Measurements from ENCODE around the gene PTP4A1. TPM values are rescaled to one million over a fixed set of nuclear protein-coding genes. Genes with fewer than 3 reads are reported as not detected.

Gene PTP4A1
- total RNA-seq, 1 donor from 2014 or later, result 56.4 TPM

GRCh38 chr6:63554782-63555181, 17.5 kb upstream of the PTP4A1 start:
- no peak for DNase-seq (ENCODE audit: extremely low read depth, low read depth, low spot score)

- no peak for DNase-seq (ENCODE audit: extremely low read depth, low read depth, low spot score)
Observed at GRCh38 chr6:63556369-63556768, 15.9 kb upstream of the PTP4A1 start.

- no peak for DNase-seq (ENCODE audit: extremely low read depth, low read depth, low spot score)
Observed at GRCh38 chr6:63558278-63558677, 14.0 kb upstream of the PTP4A1 start.

DNA sequence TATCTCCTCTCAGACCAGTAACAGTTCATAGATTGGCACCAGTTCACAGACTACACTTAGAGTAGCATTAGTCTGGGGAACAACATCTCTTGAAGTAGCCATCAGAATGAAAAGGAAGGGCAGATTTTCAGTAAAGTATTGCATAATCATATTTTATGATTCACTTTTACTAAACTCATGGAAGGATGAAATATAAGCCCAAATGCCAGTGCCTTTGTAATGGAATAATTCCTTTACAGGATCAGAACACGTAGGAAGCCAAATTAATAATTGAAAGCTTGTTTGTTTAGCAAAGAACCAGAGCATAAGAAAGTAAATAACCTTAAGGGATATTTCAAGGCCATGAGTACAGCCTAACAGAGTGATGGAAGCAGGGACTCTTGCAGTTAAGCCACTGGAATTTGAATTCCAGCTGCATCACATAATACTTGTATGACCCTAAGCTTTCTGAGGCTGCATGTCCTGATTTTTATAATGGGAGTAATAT, 11.4 kb upstream of the PTP4A1 start:
- DNase-seq (ENCODE audit: extremely low read depth, low read depth, low spot score), result no peak

DNA sequence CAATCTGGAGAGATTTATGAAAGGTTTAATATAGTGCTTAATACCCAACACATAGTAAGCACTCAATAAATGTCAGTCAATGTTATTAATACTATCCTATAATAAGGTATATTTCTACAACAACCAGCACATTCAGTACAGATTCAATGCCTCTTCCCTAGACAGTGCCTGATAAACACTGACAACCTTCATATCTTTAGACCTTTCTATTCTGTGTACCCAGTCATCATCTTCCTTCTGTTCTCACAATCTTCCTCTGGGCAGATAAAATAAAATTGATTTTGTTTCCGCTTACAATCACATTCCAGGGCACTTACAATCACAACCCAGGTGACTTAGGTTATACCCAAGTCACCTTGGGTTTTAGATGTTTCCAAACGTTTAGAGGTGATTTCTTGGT, 11.0 kb upstream of the PTP4A1 start:
- no peak for DNase-seq (ENCODE audit: extremely low read depth, low read depth, low spot score)

- no peak for DNase-seq (ENCODE audit: extremely low read depth, low read depth, low spot score)
Observed at GRCh38 chr6:63563235-63563634, 9.0 kb upstream of the PTP4A1 start.

DNA sequence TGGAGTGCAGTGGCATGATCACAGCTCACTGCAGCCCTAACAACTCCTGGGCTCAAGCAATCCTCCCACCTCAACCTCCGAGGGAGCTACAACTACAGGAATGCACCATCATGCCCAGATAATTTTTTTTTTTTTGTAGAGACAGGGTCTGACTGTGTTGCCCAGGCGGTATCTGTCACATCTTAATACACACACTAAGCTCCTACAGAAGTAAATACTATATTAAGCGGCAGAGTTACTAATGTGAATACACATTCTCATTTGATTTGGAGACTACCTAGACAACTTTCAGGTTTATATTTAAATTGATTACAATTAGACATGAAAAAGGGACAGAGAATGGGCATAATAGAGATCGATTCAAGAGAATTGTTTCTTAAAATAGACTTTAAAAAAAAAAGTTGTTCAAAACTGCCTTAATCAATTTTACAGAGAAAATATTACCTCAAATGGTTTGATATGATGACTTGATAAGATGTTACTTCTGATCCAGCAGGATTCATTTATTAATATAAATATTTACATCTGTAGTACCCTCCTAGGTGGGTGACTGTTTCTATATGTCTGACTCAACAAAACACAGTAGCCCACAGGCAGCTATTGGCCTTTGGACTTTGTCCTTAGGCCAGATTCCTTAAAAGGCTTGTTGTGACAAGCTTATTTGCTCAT, 7.1 kb upstream of the PTP4A1 start:
- DNase-seq (ENCODE audit: extremely low read depth, low read depth, low spot score), result no peak

DNA sequence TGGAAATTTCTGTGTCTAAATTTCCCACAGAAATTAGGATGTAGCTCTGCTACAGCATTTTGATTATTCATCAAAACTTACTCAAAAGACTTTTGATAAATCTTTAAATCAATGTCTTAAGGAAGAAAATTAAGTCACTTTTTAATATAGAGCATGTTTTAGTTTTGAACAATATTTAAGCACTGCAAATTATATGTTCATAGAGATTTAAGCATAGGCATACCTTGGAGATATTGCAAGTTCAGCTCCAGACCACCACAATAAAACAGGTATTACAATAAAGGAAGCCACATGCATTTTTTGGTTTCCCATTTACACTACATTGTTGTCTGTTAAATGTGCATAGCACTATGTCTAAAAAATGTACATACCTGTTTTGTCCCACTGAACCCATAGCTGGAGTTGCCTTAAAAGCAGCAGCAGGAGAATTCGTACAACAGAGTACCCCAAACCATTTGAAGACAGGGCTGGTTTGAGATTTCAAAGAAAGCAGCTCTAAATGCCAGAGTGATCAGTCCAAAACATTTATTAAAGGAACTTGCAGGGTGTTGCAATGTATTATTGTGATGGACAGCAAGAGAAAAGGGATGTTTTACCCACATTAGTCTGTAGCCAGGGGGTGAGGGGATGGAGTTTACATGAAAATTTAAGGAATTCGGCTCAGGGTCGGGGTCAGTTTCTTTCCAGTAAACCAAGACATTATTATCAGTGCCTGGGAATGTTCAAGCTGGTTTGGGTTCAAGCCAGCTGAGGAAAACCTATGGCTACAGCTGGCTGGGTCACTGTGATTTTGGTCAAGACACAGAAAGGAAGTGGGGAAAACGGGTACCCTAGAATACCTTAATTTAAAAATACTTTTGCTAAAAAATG, 6.3 kb upstream of the PTP4A1 start:
- no peak for DNase-seq (ENCODE audit: extremely low read depth, low read depth, low spot score)

DNA sequence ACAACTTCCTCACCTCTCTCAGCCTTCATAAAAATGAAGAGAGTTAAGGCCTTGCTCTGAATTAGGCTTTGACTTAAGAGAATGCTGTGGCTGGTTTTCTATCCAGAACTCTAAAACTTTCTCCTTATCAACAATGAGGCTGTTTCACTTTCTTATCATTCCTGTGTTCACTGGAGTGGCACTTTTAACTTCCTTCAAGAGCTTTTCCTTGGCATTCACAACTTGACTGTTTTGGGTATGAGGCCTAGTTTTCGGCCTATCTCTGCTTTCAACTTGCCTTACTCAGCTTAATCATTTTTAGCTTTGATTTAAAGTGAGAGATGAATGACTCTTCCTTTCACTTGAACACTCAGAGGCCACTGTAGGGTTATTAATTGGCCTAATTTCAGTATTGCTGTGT, 4.3 kb upstream of the PTP4A1 start:
- DNase-seq (ENCODE audit: extremely low read depth, low read depth, low spot score), result no peak

GRCh38 chr6:63571361-63572043, 778 bp upstream of the PTP4A1 start:
- DNase-seq (ENCODE audit: extremely low read depth, low read depth, low spot score), result no peak

DNA sequence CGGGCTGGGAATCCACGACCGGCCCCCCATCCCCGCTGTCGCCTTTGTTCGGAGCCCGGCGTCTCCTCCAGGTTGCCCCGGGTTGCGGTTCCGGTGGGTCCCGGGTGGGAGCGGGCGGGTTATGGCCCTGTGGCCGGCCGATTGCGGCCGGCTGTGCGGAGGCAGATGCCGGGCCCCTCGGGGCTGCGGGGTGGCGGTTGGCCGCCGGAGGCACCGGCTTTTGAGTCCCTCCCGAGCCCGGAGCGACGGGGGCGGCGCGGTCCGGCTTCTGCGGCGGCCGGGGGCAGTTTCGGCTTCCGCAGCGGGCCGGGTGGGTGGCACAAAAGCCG, 431 bp downstream of the PTP4A1 start:
- no peak for DNase-seq (ENCODE audit: extremely low read depth, low read depth, low spot score)

GRCh38 chr6:63573076-63573898, 1.0 kb downstream of the PTP4A1 start:
- no peak for DNase-seq (ENCODE audit: extremely low read depth, low read depth, low spot score)

DNA sequence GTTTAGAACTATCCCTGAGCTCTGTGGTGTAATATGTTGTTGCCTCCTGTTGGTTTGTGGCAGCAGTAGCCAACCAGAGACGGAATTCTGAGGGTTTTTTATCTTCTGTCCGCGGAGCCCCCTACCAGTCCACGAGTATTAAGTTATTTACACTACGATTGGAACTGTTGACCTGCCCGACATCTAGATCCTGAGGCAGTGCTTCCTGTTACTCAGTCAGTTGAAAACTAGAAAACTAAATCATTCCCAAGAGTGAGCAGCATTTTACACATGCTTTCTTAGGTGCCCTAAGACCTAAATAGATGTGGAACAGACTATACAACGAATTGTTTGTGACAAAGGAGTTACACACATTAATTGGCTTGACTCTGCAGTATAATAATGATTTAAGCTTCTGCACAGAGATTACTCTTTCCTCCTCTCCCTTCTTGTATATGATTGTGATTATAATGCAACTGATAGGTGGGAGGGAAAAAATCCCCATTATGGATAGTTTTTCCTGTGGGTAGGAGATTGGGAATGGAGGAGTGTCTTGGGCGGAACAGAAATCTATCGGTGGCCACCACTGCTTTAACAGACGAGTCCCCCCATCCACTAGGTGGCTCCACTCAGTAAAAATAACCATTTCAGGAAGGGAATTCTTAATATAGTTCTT, 1.7 kb downstream of the PTP4A1 start:
- DNase-seq (ENCODE audit: extremely low read depth, low read depth, low spot score), result peak; percentile 25

- DNase-seq (ENCODE audit: extremely low read depth, low read depth, low spot score), result no peak
Observed at GRCh38 chr6:63574554-63574900, 2.2 kb downstream of the PTP4A1 start.

GRCh38 chr6:63576147-63576772, 4.0 kb downstream of the PTP4A1 start:
- DNase-seq (ENCODE audit: extremely low read depth, low read depth, low spot score), result no peak

GRCh38 chr6:63576985-63577712, 4.9 kb downstream of the PTP4A1 start:
- DNase-seq (ENCODE audit: extremely low read depth, low read depth, low spot score), result no peak

DNA sequence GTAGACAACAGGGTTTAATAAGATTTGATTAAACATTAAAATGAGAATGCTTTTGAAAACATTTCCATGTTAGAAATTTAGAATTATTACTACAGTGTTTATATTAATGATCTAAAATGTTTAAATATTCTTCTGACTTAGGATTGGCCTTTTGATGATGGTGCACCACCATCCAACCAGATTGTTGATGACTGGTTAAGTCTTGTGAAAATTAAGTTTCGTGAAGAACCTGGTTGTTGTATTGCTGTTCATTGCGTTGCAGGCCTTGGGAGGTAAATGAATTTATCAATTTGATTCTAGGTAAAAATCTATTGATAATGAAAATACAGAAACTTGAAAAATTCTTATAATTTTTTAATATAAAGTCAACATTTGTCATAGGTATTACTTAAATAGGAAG, 6.5 kb downstream of the PTP4A1 start:
- DNase-seq (ENCODE audit: extremely low read depth, low read depth, low spot score), result no peak

DNA sequence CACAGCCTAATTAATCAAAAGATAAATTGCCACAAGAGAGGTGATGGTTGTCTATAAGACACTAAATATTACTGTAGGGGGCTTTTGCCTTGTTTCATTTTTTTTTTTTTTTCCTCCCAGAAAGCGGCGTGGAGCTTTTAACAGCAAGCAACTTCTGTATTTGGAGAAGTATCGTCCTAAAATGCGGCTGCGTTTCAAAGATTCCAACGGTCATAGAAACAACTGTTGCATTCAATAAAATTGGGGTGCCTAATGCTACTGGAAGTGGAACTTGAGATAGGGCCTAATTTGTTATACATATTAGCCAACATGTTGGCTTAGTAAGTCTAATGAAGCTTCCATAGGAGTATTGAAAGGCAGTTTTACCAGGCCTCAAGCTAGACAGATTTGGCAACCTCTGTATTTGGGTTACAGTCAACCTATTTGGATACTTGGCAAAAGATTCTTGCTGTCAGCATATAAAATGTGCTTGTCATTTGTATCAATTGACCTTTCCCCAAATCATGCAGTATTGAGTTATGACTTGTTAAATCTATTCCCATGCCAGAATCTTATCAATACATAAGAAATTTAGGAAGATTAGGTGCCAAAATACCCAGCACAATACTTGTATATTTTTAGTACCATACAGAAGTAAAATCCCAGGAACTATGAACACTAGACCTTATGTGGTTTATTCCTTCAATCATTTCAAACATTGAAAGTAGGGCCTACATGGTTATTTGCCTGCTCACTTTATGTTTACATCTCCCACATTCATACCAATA, 7.8 kb downstream of the PTP4A1 start:
- DNase-seq (ENCODE audit: extremely low read depth, low read depth, low spot score), result no peak

DNA sequence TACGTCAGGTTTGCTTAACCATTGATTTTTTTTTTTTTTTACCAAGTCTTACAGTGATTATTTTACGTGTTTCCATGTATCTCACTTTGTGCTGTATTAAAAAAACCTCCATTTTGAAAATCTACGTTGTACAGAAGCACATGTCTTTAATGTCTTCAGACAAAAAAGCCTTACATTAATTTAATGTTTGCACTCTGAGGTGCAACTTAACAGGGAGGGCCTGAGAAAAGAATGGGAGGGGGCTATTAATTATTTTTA, 8.4 kb downstream of the PTP4A1 start:
- no peak for DNase-seq (ENCODE audit: extremely low read depth, low read depth, low spot score)
